Body of pancreas (tissue), 4 donors: ENCODE data around the gene USH2A. TPM values are rescaled to one million over a fixed set of nuclear protein-coding genes. Genes with fewer than 3 reads are reported as not detected.

Source experiments
- ATAC-seq: fragments of 150-250 bp; one replicate; pipeline ENCODE4 v1.9.1; 2016
- DNase-seq, 4 donors: peaks; one replicate each; pipeline ENCODE4 v3.0.0-alpha.2; 2019
- H3K27ac ChIP-seq, 4 donors: fragments of 200-600 bp; sonication (generic); 1 replicate in 3 of 4; 2 replicates in 1 of 4; pipeline versions ENCODE4 v1.5.1 to v1.6.1; 2016 to 2019; ENCODE audit warnings: mild to moderate bottlenecking in 1 of 4, mixed read lengths in 1 of 4, moderate library complexity in 1 of 4
- H3K27me3 ChIP-seq, 2 donors: fragments of 200-600 bp; sonication (generic); one replicate each; pipeline ENCODE4 v1.6.0; 2016; ENCODE audit warnings: mild to moderate bottlenecking in 1 of 2
- H3K36me3 ChIP-seq, 2 donors: fragments of 200-600 bp; sonication (generic); replicated peaks in 1 of 2; 2 replicates each; pipeline ENCODE4 v1.5.1; 2016; ENCODE audit warnings: low read depth in 2 of 2; ENCODE audit not compliant: insufficient read depth in 1 of 2
- H3K4me1 ChIP-seq: fragments of 200-600 bp; sonication (generic); one replicate; pipeline ENCODE4 v1.6.0; 2016
- H3K4me3 ChIP-seq, 2 donors: fragments of 200-600 bp; sonication (generic); 1 replicate in 1 of 2; 2 replicates in 1 of 2; pipeline ENCODE4 v1.5.1; 2016 to 2019
- H3K9me3 ChIP-seq, 3 donors: fragments of 200-600 bp; sonication (generic); 1 replicate in 2 of 3; 2 replicates in 1 of 3; pipeline ENCODE4 v1.5.1; 2016
- CTCF ChIP-seq, 7 experiments: fragments of 450-650 bp in 4 of 7; fragments of 200-600 bp in 3 of 7; sonication (generic) in 3 of 7; IDR thresholded peaks; one replicate each; pipeline ENCODE4 v1.5.1; 2016 to 2019; ENCODE audit warnings: antibody characterized with exemption in 7 of 7
- POLR2A ChIP-seq, 3 donors: fragments of 450-650 bp; IDR thresholded peaks; one replicate each; pipeline ENCODE4 v1.6.1; 2016; ENCODE audit warnings: antibody characterized with exemption in 3 of 3, mild to moderate bottlenecking in 2 of 3
- WGBS, 2 donors: methylation state at CpG; one replicate each; pipeline ENCODE4 v1.1.5; 2017; 5-methylcytosine and 5-hydroxymethylcytosine counted together
- intact Hi-C: fragments of 100-400 bp; cut with DNase I; formaldehyde crosslinking; loops from one replicate; pipeline ENCODE4 v1.15.1; 2023
- total RNA-seq, 2 donors: library from RNA; depleted of rRNA; stranded (reverse); fragments of >200 nt; gene quantifications; one replicate each; pipeline ENCODE4 v1.1.0, GENCODE V29; 2016

Gene USH2A
- total RNA-seq, 2 donors from 2014 or later: 0.26 to 0.33 TPM

GRCh38 chr1:215661033-215661432 is 762.2 kb downstream of the USH2A start:
- ATAC-seq (peak; percentile 42), DNase-seq (no peak)
- Histone ChIP-seq H3K4me1 (peaks cover 20% of the 10 kb centered on the region), H3K27me3 (no peaks in the 10 kb centered on the region), H3K36me3 (no peaks in the 10 kb centered on the region), H3K4me3 (no peak overlapping the region), H3K27ac (peak overlapping the region in 1 of 4 donors; percentile 25), H3K9me3 (no peaks in the 10 kb centered on the region)
- WGBS, 2 donors: 52 to 63% methylated on average over 1 of the region's 1 CpG
- TF ChIP-seq CTCF (IDR thresholded peaks at IDR 0.05): no peak
- TF ChIP-seq POLR2A (IDR thresholded peaks at IDR 0.05): no peak
- intact Hi-C loops: no loop called here

GRCh38 chr1:215660259-215660658 is 763.0 kb downstream of the USH2A start:
- ATAC-seq (peak; percentile 78), DNase-seq (peak in 3 of 4 donors; percentile 20 to 54 (median 25))
- Histone ChIP-seq H3K4me1 (peaks cover 20% of the 10 kb centered on the region), H3K27ac (peak overlapping the region in 1 of 4 donors; percentile 20), H3K9me3 (no peaks in the 10 kb centered on the region), H3K4me3 (no peak overlapping the region), H3K27me3 (no peaks in the 10 kb centered on the region), H3K36me3 (no peaks in the 10 kb centered on the region)
- intact Hi-C loops: no loop called here
- TF ChIP-seq POLR2A (IDR thresholded peaks at IDR 0.05) (no peak), CTCF (IDR thresholded peaks at IDR 0.05) (no peak)

GRCh38 chr1:215657047-215657446 is 766.2 kb downstream of the USH2A start:
- intact Hi-C loops: no loop called here
- 57 to 60% methylated on average over 4 of the region's 4 CpGs for WGBS, 2 donors

GRCh38 chr1:215652371-215652770 is 770.9 kb downstream of the USH2A start:
- TF ChIP-seq CTCF (IDR thresholded peaks at IDR 0.05): no peak
- TF ChIP-seq POLR2A (IDR thresholded peaks at IDR 0.05): no peak
- DNase-seq: no peak
- Histone ChIP-seq H3K27me3 (no peaks in the 10 kb centered on the region), H3K4me1 (no peaks in the 10 kb centered on the region), H3K9me3 (no peaks in the 10 kb centered on the region), H3K36me3 (no peaks in the 10 kb centered on the region), H3K4me3 (no peak overlapping the region), H3K27ac (no peak overlapping the region)
- no peak for ATAC-seq
- WGBS, 2 donors: 54 to 75% methylated on average over 1 of the region's 1 CpG
- intact Hi-C loops: no loop called here

More at GRCh38 chr1:215657047-215657446, 766.2 kb downstream of the USH2A start:
- Histone ChIP-seq H3K4me3 (no peak overlapping the region), H3K9me3 (no peaks in the 10 kb centered on the region), H3K36me3 (no peaks in the 10 kb centered on the region), H3K27ac (no peak overlapping the region), H3K27me3 (no peaks in the 10 kb centered on the region), H3K4me1 (peaks cover 20% of the 10 kb centered on the region)
- no peak for ATAC-seq
- TF ChIP-seq POLR2A (IDR thresholded peaks at IDR 0.05) (no peak), CTCF (IDR thresholded peaks at IDR 0.05) (no peak)
- DNase-seq: no peak

- intact Hi-C loops: no loop called here
- Histone ChIP-seq H3K4me3 (no peak overlapping the region), H3K4me1 (no peaks in the 10 kb centered on the region), H3K27ac (no peak overlapping the region), H3K9me3 (no peaks in the 10 kb centered on the region), H3K36me3 (no peaks in the 10 kb centered on the region), H3K27me3 (no peaks in the 10 kb centered on the region)
- no peak for TF ChIP-seq CTCF (IDR thresholded peaks at IDR 0.05)
- TF ChIP-seq POLR2A (IDR thresholded peaks at IDR 0.05): no peak
- DNase-seq: no peak
- ATAC-seq: no peak
- WGBS, 2 donors: 47 to 50% methylated on average over 3 of the region's 3 CpGs
Measured at GRCh38 chr1:215651867-215652266, 771.4 kb downstream of the USH2A start.
